Body of pancreas (tissue), 4 donors: ENCODE measurements around the gene DBX1. TPM values are rescaled to one million over a fixed set of nuclear protein-coding genes. Genes with fewer than 3 reads are reported as not detected.
"Not testable (repeated sequence)": the region's sequence is repeated elsewhere in the genome, so short reads cannot be mapped to it uniquely, and the experiment has no call there.

Experiments used
- ATAC-seq: fragments of 150-250 bp; one replicate; pipeline ENCODE4 v1.9.1; 2016
- DNase-seq, 4 donors: peaks; one replicate each; pipeline ENCODE4 v3.0.0-alpha.2; 2019
- H3K27ac ChIP-seq, 4 donors: fragments of 200-600 bp; sonication (generic); 1 replicate in 3 of 4; 2 replicates in 1 of 4; pipeline versions ENCODE4 v1.5.1 to v1.6.1; 2016 to 2019; ENCODE audit warnings: mild to moderate bottlenecking in 1 of 4, mixed read lengths in 1 of 4, moderate library complexity in 1 of 4
- H3K27me3 ChIP-seq, 2 donors: fragments of 200-600 bp; sonication (generic); one replicate each; pipeline ENCODE4 v1.6.0; 2016; ENCODE audit warnings: mild to moderate bottlenecking in 1 of 2
- H3K36me3 ChIP-seq, 2 donors: fragments of 200-600 bp; sonication (generic); replicated peaks in 1 of 2; 2 replicates each; pipeline ENCODE4 v1.5.1; 2016; ENCODE audit warnings: low read depth in 2 of 2; ENCODE audit not compliant: insufficient read depth in 1 of 2
- H3K4me1 ChIP-seq: fragments of 200-600 bp; sonication (generic); one replicate; pipeline ENCODE4 v1.6.0; 2016
- H3K4me3 ChIP-seq, 2 donors: fragments of 200-600 bp; sonication (generic); 1 replicate in 1 of 2; 2 replicates in 1 of 2; pipeline ENCODE4 v1.5.1; 2016 to 2019
- H3K9me3 ChIP-seq, 3 donors: fragments of 200-600 bp; sonication (generic); 1 replicate in 2 of 3; 2 replicates in 1 of 3; pipeline ENCODE4 v1.5.1; 2016
- CTCF ChIP-seq, 7 experiments: fragments of 450-650 bp in 4 of 7; fragments of 200-600 bp in 3 of 7; sonication (generic) in 3 of 7; IDR thresholded peaks; one replicate each; pipeline ENCODE4 v1.5.1; 2016 to 2019; ENCODE audit warnings: antibody characterized with exemption in 7 of 7
- POLR2A ChIP-seq, 3 donors: fragments of 450-650 bp; IDR thresholded peaks; one replicate each; pipeline ENCODE4 v1.6.1; 2016; ENCODE audit warnings: antibody characterized with exemption in 3 of 3, mild to moderate bottlenecking in 2 of 3
- WGBS, 2 donors: methylation state at CpG; one replicate each; pipeline ENCODE4 v1.1.5; 2017; 5-methylcytosine and 5-hydroxymethylcytosine counted together
- intact Hi-C: fragments of 100-400 bp; cut with DNase I; formaldehyde crosslinking; loops from one replicate; pipeline ENCODE4 v1.15.1; 2023
- total RNA-seq, 2 donors: library from RNA; depleted of rRNA; stranded (reverse); fragments of >200 nt; gene quantifications; one replicate each; pipeline ENCODE4 v1.1.0, GENCODE V29; 2016

The DBX1 gene
- total RNA-seq, 2 donors from 2014 or later = not detected

- Histone ChIP-seq H3K4me3 (no peak overlapping the region), H3K9me3 (no peaks in the 10 kb centered on the region), H3K4me1 (peaks cover 12% of the 10 kb centered on the region), H3K27ac (no peak overlapping the region), H3K36me3 (no peaks in the 10 kb centered on the region), H3K27me3 (no peaks in the 10 kb centered on the region)
- no peak for ATAC-seq
- TF ChIP-seq CTCF (IDR thresholded peaks at IDR 0.05) (no peak), POLR2A (IDR thresholded peaks at IDR 0.05) (no peak)
- no peak for DNase-seq
- intact Hi-C loops = no loop called here
Observed at GRCh38 chr11:20203831-20204230, 43.6 kb upstream of the DBX1 start.

- no peaks in the 10 kb centered on the region for H3K4me1 ChIP-seq
- ATAC-seq = no peak
- DNase-seq = no peak
- intact Hi-C loops = no loop called here
- no peaks in the 10 kb centered on the region for H3K27me3 ChIP-seq
- H3K27ac ChIP-seq = no peak overlapping the region
- H3K9me3 ChIP-seq = no peaks in the 10 kb centered on the region
- no peak for TF ChIP-seq POLR2A (IDR thresholded peaks at IDR 0.05)
- no peak for TF ChIP-seq CTCF (IDR thresholded peaks at IDR 0.05)
- H3K4me3 ChIP-seq = no peak overlapping the region
- WGBS, 2 donors = 13 to 19% methylated on average over 2 of the region's 2 CpGs
- H3K36me3 ChIP-seq = no peaks in the 10 kb centered on the region
Observed at GRCh38 chr11:20201231-20201630, 41.0 kb upstream of the DBX1 start.

GRCh38 chr11:20200331-20200955, 40.2 kb upstream of the DBX1 start:
- H3K27ac ChIP-seq, H3K27me3 ChIP-seq, intact Hi-C loops, ATAC-seq, H3K9me3 ChIP-seq, H3K4me1 ChIP-seq, H3K4me3 ChIP-seq, H3K36me3 ChIP-seq, DNase-seq: not testable (repeated sequence)
- 17 to 35% methylated on average over 5 of the region's 5 CpGs for WGBS, 2 donors

GRCh38 chr11:20197881-20198280, 37.6 kb upstream of the DBX1 start:
- no peak for DNase-seq
- intact Hi-C loops = no loop called here
- ATAC-seq = no peak
- Histone ChIP-seq H3K27me3 (no peaks in the 10 kb centered on the region), H3K4me1 (no peaks in the 10 kb centered on the region), H3K4me3 (no peak overlapping the region), H3K36me3 (no peaks in the 10 kb centered on the region), H3K27ac (no peak overlapping the region), H3K9me3 (no peaks in the 10 kb centered on the region)
- TF ChIP-seq POLR2A (IDR thresholded peaks at IDR 0.05) (no peak), CTCF (IDR thresholded peaks at IDR 0.05) (no peak)
- WGBS, 2 donors = 6 to 16% methylated on average over 2 of the region's 2 CpGs

- H3K9me3 ChIP-seq = no peaks in the 10 kb centered on the region
- no peak overlapping the region for H3K27ac ChIP-seq
- intact Hi-C loops = no loop called here
- no peaks in the 10 kb centered on the region for H3K4me1 ChIP-seq
- H3K36me3 ChIP-seq = no peaks in the 10 kb centered on the region
- DNase-seq (no peak), ATAC-seq (no peak)
- no peaks in the 10 kb centered on the region for H3K27me3 ChIP-seq
- no peak overlapping the region for H3K4me3 ChIP-seq
- TF ChIP-seq CTCF (IDR thresholded peaks at IDR 0.05) (no peak), POLR2A (IDR thresholded peaks at IDR 0.05) (no peak)
- WGBS, 2 donors = 64 to 65% methylated on average over 2 of the region's 2 CpGs
Observed at GRCh38 chr11:20194470-20194869, 34.2 kb upstream of the DBX1 start.
